Upper lobe of left lung (tissue), 6 donors: ENCODE data around the gene ARHGEF19. TPM values are rescaled to one million over a fixed set of nuclear protein-coding genes. Genes with fewer than 3 reads are reported as not detected.

Experiments used
- ATAC-seq, 2 donors: fragments of 200-7000 bp; cut with Tn5 transposase; one replicate each; pipeline ENCODE4 v1.9.1; 2022; ENCODE audit warnings: mild to moderate bottlenecking in 2 of 2, moderate library complexity in 2 of 2; ENCODE audit not compliant: low FRiP score in 2 of 2
- DNase-seq, 2 donors: peaks; one replicate each; pipeline ENCODE4 v3.0.0-alpha.2; 2019 to 2020
- H3K27ac ChIP-seq, 4 donors: fragments of 200-600 bp; sonication (generic); one replicate each; pipeline ENCODE4 v1.5.1; 2016 to 2019
- H3K27me3 ChIP-seq, 4 donors: fragments of 200-600 bp; sonication (generic); one replicate each; pipeline ENCODE4 v1.5.1; 2017 to 2019
- H3K36me3 ChIP-seq, 4 donors: fragments of 200-600 bp; sonication (generic); one replicate each; pipeline ENCODE4 v1.5.1; 2016 to 2019
- H3K4me1 ChIP-seq, 4 donors: fragments of 200-600 bp; sonication (generic); one replicate each; pipeline ENCODE4 v1.5.1; 2018 to 2019
- H3K4me3 ChIP-seq, 4 donors: fragments of 200-600 bp; sonication (generic); one replicate each; pipeline ENCODE4 v1.5.1; 2017 to 2019; ENCODE audit warnings: mild to moderate bottlenecking in 2 of 4, moderate library complexity in 1 of 4
- H3K9me3 ChIP-seq, 4 donors: fragments of 200-600 bp; sonication (generic); one replicate each; pipeline ENCODE4 v1.5.1; 2018 to 2019
- EP300 ChIP-seq, 4 donors: sonication (generic); formaldehyde crosslinking; IDR thresholded peaks; one replicate each; pipeline ENCODE4 v1.5.1; 2017; ENCODE audit warnings: antibody characterized with exemption in 4 of 4, control low read depth in 2 of 4
- POLR2A ChIP-seq, 4 donors: fragments of 450-650 bp; IDR thresholded peaks; one replicate each; pipeline ENCODE4 v1.5.1; 2016 to 2017; ENCODE audit warnings: antibody characterized with exemption in 4 of 4, mild to moderate bottlenecking in 2 of 4
- POLR2AphosphoS5 ChIP-seq, 2 donors: sonication (generic); formaldehyde crosslinking; IDR thresholded peaks; one replicate each; pipeline ENCODE4 v1.5.1; 2017; ENCODE audit warnings: antibody characterized with exemption in 2 of 2
- WGBS, 2 donors: methylation state at CpG; one replicate each; pipeline ENCODE4 v1.1.5; 2017 to 2018; 5-methylcytosine and 5-hydroxymethylcytosine counted together
- total RNA-seq, 6 donors: library from RNA; depleted of rRNA in 4 of 6; stranded (reverse); fragments of >200 nt in 4 of 6; gene quantifications; one replicate each; pipeline versions ENCODE4 v1.1.0 to v1.2.1, GENCODE V29; 2016 to 2021
- TF ChIP-seq, protein P1 (sequence below), 6 experiments: fragments of 450-650 bp in 4 of 6; fragments of 200-600 bp in 2 of 6; sonication (generic) in 2 of 6; IDR thresholded peaks; one replicate each; pipeline ENCODE4 v1.5.1; 2016 to 2019; ENCODE audit warnings: antibody characterized with exemption in 6 of 6
- donor health status: DM: no; HTN: no; CAD: no; lungs with moderate emphysema.
- donor health status: DM: no; HTN: yes; CAD: no; lungs with severe emphysema.

The ARHGEF19 gene
- total RNA-seq, 6 donors from 2014 or later: 3.5 to 70.2 (median 12.6) TPM

- Histone ChIP-seq H3K36me3 (no peaks in the 10 kb centered on the region), H3K9me3 (no peaks in the 10 kb centered on the region), H3K27ac (no peak overlapping the region), H3K27me3 (peaks cover 0 to 5% (median 0%) of the 10 kb centered on the region in 4 donors), H3K4me3 (peak overlapping the region; percentile 32 to 58 (median 50)), H3K4me1 (peaks cover 11 to 23% (median 13%) of the 10 kb centered on the region in 4 donors)
- TF ChIP-seq, protein P1, sequence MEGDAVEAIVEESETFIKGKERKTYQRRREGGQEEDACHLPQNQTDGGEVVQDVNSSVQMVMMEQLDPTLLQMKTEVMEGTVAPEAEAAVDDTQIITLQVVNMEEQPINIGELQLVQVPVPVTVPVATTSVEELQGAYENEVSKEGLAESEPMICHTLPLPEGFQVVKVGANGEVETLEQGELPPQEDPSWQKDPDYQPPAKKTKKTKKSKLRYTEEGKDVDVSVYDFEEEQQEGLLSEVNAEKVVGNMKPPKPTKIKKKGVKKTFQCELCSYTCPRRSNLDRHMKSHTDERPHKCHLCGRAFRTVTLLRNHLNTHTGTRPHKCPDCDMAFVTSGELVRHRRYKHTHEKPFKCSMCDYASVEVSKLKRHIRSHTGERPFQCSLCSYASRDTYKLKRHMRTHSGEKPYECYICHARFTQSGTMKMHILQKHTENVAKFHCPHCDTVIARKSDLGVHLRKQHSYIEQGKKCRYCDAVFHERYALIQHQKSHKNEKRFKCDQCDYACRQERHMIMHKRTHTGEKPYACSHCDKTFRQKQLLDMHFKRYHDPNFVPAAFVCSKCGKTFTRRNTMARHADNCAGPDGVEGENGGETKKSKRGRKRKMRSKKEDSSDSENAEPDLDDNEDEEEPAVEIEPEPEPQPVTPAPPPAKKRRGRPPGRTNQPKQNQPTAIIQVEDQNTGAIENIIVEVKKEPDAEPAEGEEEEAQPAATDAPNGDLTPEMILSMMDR (IDR thresholded peaks at IDR 0.05): no peak
- no peak for TF ChIP-seq POLR2A (IDR thresholded peaks at IDR 0.05)
- no peak for TF ChIP-seq POLR2AphosphoS5 (IDR thresholded peaks at IDR 0.05)
- no peak for TF ChIP-seq EP300 (IDR thresholded peaks at IDR 0.05)
- peak; percentile 45 to 91 for DNase-seq
- ATAC-seq: peak; percentile 47 to 59
- WGBS, 2 donors: 11 to 12% methylated on average over 33 to 39 of the region's 60 CpGs
Observed at GRCh38 chr1:16167331-16168143, 44.9 kb downstream of the ARHGEF19 start.

- no peak overlapping the region for H3K4me3 ChIP-seq
- no peaks in the 10 kb centered on the region for H3K9me3 ChIP-seq
- ATAC-seq (no peak), DNase-seq (no peak)
- no peak overlapping the region for H3K27ac ChIP-seq
- peaks cover 11 to 20% (median 14%) of the 10 kb centered on the region in 4 donors for H3K4me1 ChIP-seq
- TF ChIP-seq POLR2A (IDR thresholded peaks at IDR 0.05) (no peak), POLR2AphosphoS5 (IDR thresholded peaks at IDR 0.05) (no peak)
- TF ChIP-seq, protein P1 (IDR thresholded peaks at IDR 0.05): no peak
- H3K36me3 ChIP-seq: no peaks in the 10 kb centered on the region
- WGBS, 2 donors: 50% methylated on average over 2 of the region's 2 CpGs
- peaks cover 0 to 5% (median 0%) of the 10 kb centered on the region in 4 donors for H3K27me3 ChIP-seq
Observed at GRCh38 chr1:16166117-16166516, 46.3 kb downstream of the ARHGEF19 start.

GRCh38 chr1:16165548-16165947, 46.9 kb downstream of the ARHGEF19 start:
- Histone ChIP-seq H3K27ac (no peak overlapping the region), H3K4me1 (peaks cover 11 to 20% (median 14%) of the 10 kb centered on the region in 4 donors), H3K36me3 (no peaks in the 10 kb centered on the region), H3K9me3 (no peaks in the 10 kb centered on the region), H3K4me3 (no peak overlapping the region), H3K27me3 (peaks cover 0 to 5% (median 0%) of the 10 kb centered on the region in 4 donors)
- TF ChIP-seq POLR2A (IDR thresholded peaks at IDR 0.05): no peak
- TF ChIP-seq POLR2AphosphoS5 (IDR thresholded peaks at IDR 0.05): no peak
- TF ChIP-seq, protein P1 (IDR thresholded peaks at IDR 0.05): no peak
- TF ChIP-seq EP300 (IDR thresholded peaks at IDR 0.05): no peak
- ATAC-seq: no peak
- no peak for DNase-seq
- 72 to 84% methylated on average over 7 of the region's 7 CpGs for WGBS, 2 donors

GRCh38 chr1:16165073-16165364, 47.4 kb downstream of the ARHGEF19 start:
- H3K4me3 ChIP-seq: no peak overlapping the region
- H3K27me3 ChIP-seq: peaks cover 0 to 5% (median 0%) of the 10 kb centered on the region in 4 donors
- no peaks in the 10 kb centered on the region for H3K36me3 ChIP-seq
- TF ChIP-seq, protein P1 (IDR thresholded peaks at IDR 0.05): no peak
- TF ChIP-seq POLR2A (IDR thresholded peaks at IDR 0.05) (no peak), POLR2AphosphoS5 (IDR thresholded peaks at IDR 0.05) (no peak), EP300 (IDR thresholded peaks at IDR 0.05) (no peak)
- no peak for DNase-seq
- no peaks in the 10 kb centered on the region for H3K9me3 ChIP-seq
- H3K4me1 ChIP-seq: peaks cover 11 to 20% (median 14%) of the 10 kb centered on the region in 4 donors
- no peak for ATAC-seq
- H3K27ac ChIP-seq: no peak overlapping the region
- 49 to 54% methylated on average over 4 to 5 of the region's 5 CpGs for WGBS, 2 donors
